ENCODE results near the gene ECT2L. TPM values are rescaled to one million over a fixed set of nuclear protein-coding genes. Genes with fewer than 3 reads are reported as not detected.

Gene ECT2L
- total and polyA plus RNA-seq, 2 of the 4 experiments (the other 2 are of a cell fraction), result not detected

DNA sequence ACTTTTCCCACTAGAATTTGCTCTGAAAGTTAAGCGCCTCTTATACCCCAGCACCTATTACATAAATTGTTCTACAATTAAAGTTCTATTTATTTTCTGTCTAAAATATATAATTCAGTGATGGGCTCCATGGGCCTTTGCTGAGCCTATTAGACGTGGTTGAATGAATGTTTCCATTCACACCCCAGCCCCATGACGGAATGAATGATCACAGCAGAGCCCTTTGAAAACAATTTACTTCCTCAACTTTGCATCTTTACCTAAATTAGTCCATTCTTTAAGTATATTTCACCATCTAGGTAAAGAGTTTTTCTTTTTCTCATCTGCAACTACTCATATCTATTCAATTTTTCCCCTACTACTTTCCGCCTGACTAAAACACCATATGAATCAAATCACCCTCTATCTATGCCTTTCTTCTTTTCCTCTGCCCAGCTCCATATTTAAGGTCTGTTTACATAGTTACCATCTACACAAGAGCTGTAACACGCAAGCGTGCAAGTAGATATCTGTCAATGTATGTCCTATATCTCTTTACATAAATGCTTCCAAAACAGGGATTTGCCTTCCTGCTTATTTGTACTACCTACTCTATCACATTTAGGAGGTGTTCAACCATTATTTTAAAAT is 69.7 kb downstream of the ECT2L start:
- Histone ChIP-seq H2BK5ac (ENCODE audit: low read depth, low read length, poor library complexity, severe bottlenecking) (no peak overlapping the region), H4K8ac (ENCODE audit: low read depth in 2 of 2, low read length in 2 of 2) (no peak overlapping the region), H4K20me1 (ENCODE audit: insufficient read depth, low read length) (no peaks in the 10 kb centered on the region), H2AK5ac (ENCODE audit: low read depth, low read length) (no peak overlapping the region), H3K9me3 (ENCODE audit: control insufficient read depth, insufficient read depth, low read length) (no peaks in the 10 kb centered on the region), H2AFZ (replicated peaks; ENCODE audit: low read length, poor library complexity) (no peak overlapping the region), H3K9me1 (ENCODE audit: insufficient read depth, low read length) (no peaks in the 10 kb centered on the region), H2AK9ac (replicated peaks; ENCODE audit: low read depth, low read length, poor library complexity) (no peak overlapping the region), H2BK15ac (ENCODE audit: low read depth, low read length) (no peak overlapping the region), H4K5ac (ENCODE audit: low read depth, low read length) (no peak overlapping the region), H3K56ac (ENCODE audit: extremely low read depth, insufficient read depth, low read length) (no peak overlapping the region), H3K27ac (ENCODE audit: insufficient read depth, low read length) (no peak overlapping the region), H3K14ac (replicated peaks; ENCODE audit: low read depth, low read length) (no peak overlapping the region), H3K4me2 (ENCODE audit: low read depth, low read length) (no peak overlapping the region), H3K4me1 (ENCODE audit: control insufficient read depth, insufficient read depth, low read length) (no peaks in the 10 kb centered on the region), H3K9ac (ENCODE audit: low read depth, low read length) (no peak overlapping the region), H2BK120ac (ENCODE audit: low read depth, low read length) (no peak overlapping the region), H3K27me3 (ENCODE audit: control insufficient read depth, insufficient read depth, low read length) (peaks cover 1% of the 10 kb centered on the region), H3K18ac (ENCODE audit: low read depth, low read length) (no peak overlapping the region), H3K23ac (ENCODE audit: low read depth, low read length) (no peak overlapping the region), H3K4ac (ENCODE audit: low read depth, low read length) (no peak overlapping the region), H4K91ac (ENCODE audit: insufficient read depth, low read depth, low read length) (no peak overlapping the region), H3K36me3 (ENCODE audit: control insufficient read depth, insufficient read depth, low read length) (no peaks in the 10 kb centered on the region), H2BK20ac (ENCODE audit: low read depth, low read length) (no peak overlapping the region), H3K79me1 (ENCODE audit: low read depth in 1 of 2, low read length in 2 of 2) (no peaks in the 10 kb centered on the region), H3K4me3 (ENCODE audit: insufficient read depth, low read depth, low read length) (no peak overlapping the region)
- TF ChIP-seq, protein P1, sequence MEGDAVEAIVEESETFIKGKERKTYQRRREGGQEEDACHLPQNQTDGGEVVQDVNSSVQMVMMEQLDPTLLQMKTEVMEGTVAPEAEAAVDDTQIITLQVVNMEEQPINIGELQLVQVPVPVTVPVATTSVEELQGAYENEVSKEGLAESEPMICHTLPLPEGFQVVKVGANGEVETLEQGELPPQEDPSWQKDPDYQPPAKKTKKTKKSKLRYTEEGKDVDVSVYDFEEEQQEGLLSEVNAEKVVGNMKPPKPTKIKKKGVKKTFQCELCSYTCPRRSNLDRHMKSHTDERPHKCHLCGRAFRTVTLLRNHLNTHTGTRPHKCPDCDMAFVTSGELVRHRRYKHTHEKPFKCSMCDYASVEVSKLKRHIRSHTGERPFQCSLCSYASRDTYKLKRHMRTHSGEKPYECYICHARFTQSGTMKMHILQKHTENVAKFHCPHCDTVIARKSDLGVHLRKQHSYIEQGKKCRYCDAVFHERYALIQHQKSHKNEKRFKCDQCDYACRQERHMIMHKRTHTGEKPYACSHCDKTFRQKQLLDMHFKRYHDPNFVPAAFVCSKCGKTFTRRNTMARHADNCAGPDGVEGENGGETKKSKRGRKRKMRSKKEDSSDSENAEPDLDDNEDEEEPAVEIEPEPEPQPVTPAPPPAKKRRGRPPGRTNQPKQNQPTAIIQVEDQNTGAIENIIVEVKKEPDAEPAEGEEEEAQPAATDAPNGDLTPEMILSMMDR (conservative IDR thresholded peaks at IDR 0.05; ENCODE audit: low read depth, low read length), result no peak
- TF ChIP-seq CHD1 (IDR thresholded peaks at IDR 0.05; ENCODE audit: low read depth, low read length) (no peak), FOS (IDR thresholded peaks at IDR 0.05; ENCODE audit: low read depth, low read length) (no peak)
- dilution Hi-C loops (cut with HindIII; ENCODE audit: low sequenced_read_pairs, unreplicated experiment), result no loop called here
- ChIA-PET POLR2A (ENCODE audit: unreplicated experiment) (no interaction called here), CTCF (interaction anchor here (1.5 kb wide), 1 partner anchor 10 kb away, joined by 3 read pairs; no protein-coding TSS in a partner anchor)
- in situ Hi-C loops (cut with MboI; ENCODE audit: low sequenced_read_pairs), result no loop called here
- no TSS peak for BruUV-seq (replicated peaks)
- ATAC-seq (ENCODE audit: low read depth) (no peak), DNase-seq (no peak)
- WGBS, 2 experiments (ENCODE audit: extremely low coverage in 2 of 2, insufficient read length in 1 of 2), result no CpG with 5 or more reads among the region's 6 CpGs
- intact Hi-C loops (cut with micrococcal nuclease), result no loop called here
